K562 (cell line): ENCODE measurements around the gene BID. TPM values are rescaled to one million over a fixed set of nuclear protein-coding genes. Genes with fewer than 3 reads are reported as not detected.

Experiments used
- ATF3 ChIP-seq, 2 experiments: fragments of 450-650 bp in 1 of 2; sonication (generic) in 1 of 2; formaldehyde crosslinking in 1 of 2; IDR thresholded peaks in 1 of 2; conservative IDR thresholded peaks in 1 of 2; 2 replicates each; pipeline versions ENCODE4 v1.6.1 to v1.8.1; 2016 to 2023; ENCODE audit warnings: mild to moderate bottlenecking in 2 of 2, moderate library complexity in 2 of 2, inconsistent platforms in 1 of 2, missing genetic modification reagents in 1 of 2
- C11orf30 ChIP-seq: fragments of 450-650 bp; IDR thresholded peaks from 2 replicates; pipeline ENCODE4 v1.6.1; 2016; ENCODE audit warnings: low read depth, mild to moderate bottlenecking
- CBFA2T2 ChIP-seq: fragments of 450-650 bp; conservative IDR thresholded peaks from 2 replicates; pipeline ENCODE4 v1.6.1; 2017; ENCODE audit warnings: mild to moderate bottlenecking
- ELK3 ChIP-seq: fragments of 450-650 bp; formaldehyde crosslinking; IDR thresholded peaks from 2 replicates; pipeline ENCODE4 v1.4.0; 2020; ENCODE audit warnings: mild to moderate bottlenecking
- MGA ChIP-seq: fragments of 450-650 bp; IDR thresholded peaks from 2 replicates; pipeline ENCODE4 v1.6.1; 2016; ENCODE audit warnings: mild to moderate bottlenecking, moderate library complexity
- POLR2H ChIP-seq: IDR thresholded peaks from 2 replicates; pipeline ENCODE4 v1.6.1; 2016; ENCODE audit warnings: missing genetic modification characterization, low read depth, mild to moderate bottlenecking, control low read depth, missing compliant biosample characterization, moderate library complexity
- RHOXF2B ChIP-seq: fragments of 250-450 bp; sonication (Bioruptor Pico); conservative IDR thresholded peaks from 2 replicates; pipeline ENCODE4 v1.5.1; 2021
- TCF3 ChIP-seq: sonication (generic); formaldehyde crosslinking; IDR thresholded peaks from 2 replicates; pipeline ENCODE4 v1.4.0; 2020; ENCODE audit warnings: mild to moderate bottlenecking, missing genetic modification reagents
- TFAM ChIP-seq: fragments of 250-450 bp; sonication (Bioruptor Pico); conservative IDR thresholded peaks from 2 replicates; pipeline ENCODE4 v1.5.0; 2021; ENCODE audit warnings: mild to moderate bottlenecking, moderate library complexity
- THRA ChIP-seq: fragments of 450-650 bp; IDR thresholded peaks from 2 replicates; pipeline ENCODE4 v1.6.1; 2017; ENCODE audit warnings: mild to moderate bottlenecking, moderate library complexity
- ZBED1 ChIP-seq: IDR thresholded peaks from 2 replicates; pipeline ENCODE4 v1.6.1; 2014
- ZNF12 ChIP-seq: sonication (generic); formaldehyde crosslinking; IDR thresholded peaks from 2 replicates; pipeline ENCODE4 v1.4.0; 2020; ENCODE audit warnings: mild to moderate bottlenecking, missing genetic modification reagents
- ZNF3 ChIP-seq: fragments of 250-450 bp; sonication (Bioruptor Pico); IDR thresholded peaks from 2 replicates; pipeline ENCODE4 v1.5.0; 2021; ENCODE audit warnings: mild to moderate bottlenecking, moderate library complexity
- ZSCAN32 ChIP-seq: fragments of 450-650 bp; formaldehyde crosslinking; IDR thresholded peaks from 2 replicates; pipeline ENCODE4 v1.4.0; 2020; ENCODE audit warnings: mild to moderate bottlenecking, moderate library complexity
- polyA plus RNA-seq, 8 experiments: library from polyadenylated mRNA; depleted of rRNA in 4 of 8; stranded (reverse) in 5 of 8; unstranded in 3 of 8; fragments of >200 nt; fragmentation: Nextera tagmentation in 2 of 8; fragmentation: Illumina TruSeq in 1 of 8; extraction: Ambion mirVana in 2 of 8; extraction: Trizol in 1 of 8; gene quantifications; 2 replicates each; pipeline versions ENCODE4 v1.2.1 to v1.2.3, GENCODE V29; 2011 to 2014; ENCODE audit warnings: inconsistent platforms in 1 of 8, missing spikeins in 1 of 8
- total RNA-seq, 7 experiments: library from RNA; depleted of rRNA in 6 of 7; stranded (reverse); fragments of >200 nt in 6 of 7; fragmentation: Illumina TruSeq in 2 of 7; extraction: Trizol in 2 of 7; gene quantifications; 2 replicates each; pipeline versions ENCODE4 v1.2.1 to v1.2.3, GENCODE V29; 2011 to 2021; ENCODE audit warnings: low replicate concordance in 1 of 7

The BID gene
- total and polyA plus RNA-seq, 9 of the 15 experiments (the other 6 are each of a cell fraction or from before 2014, with no cell fraction given), result 5.2 to 209 (median 63.7) TPM

GRCh38 chr22:17772958-17773605 is 1.2 kb downstream of the BID start (continued):
- no peak for TF ChIP-seq MGA
- TF ChIP-seq POLR2H (tag), result no peak
- peak; percentile 70 for TF ChIP-seq TCF3 (CRISPR knock-in tag)
- TF ChIP-seq CBFA2T2, result peak; percentile 46
- TF ChIP-seq TFAM (CRISPR knock-in tag), result no peak
- no peak for TF ChIP-seq THRA
- no peak for TF ChIP-seq ZNF3 (CRISPR knock-in tag)
- no peak for TF ChIP-seq ZSCAN32 (CRISPR knock-in tag)
- no peak for TF ChIP-seq RHOXF2B (CRISPR knock-in tag)
- TF ChIP-seq ZNF12, result 0 out of 2 replicates have a peak, but pooled peaks have one; percentile 37
- peak; percentile 64 for TF ChIP-seq C11orf30
- no peak for TF ChIP-seq ZBED1
- TF ChIP-seq ATF3 (IDR thresholded peaks at IDR 0.05), result no peak
- no peak for TF ChIP-seq ATF3 (CRISPR knock-in tag; conservative IDR thresholded peaks at IDR 0.05)
- TF ChIP-seq ELK3 (CRISPR knock-in tag), result no peak
